H9 (cell line): Measurements from ENCODE around the gene RMC1. TPM values are rescaled to one million over a fixed set of nuclear protein-coding genes. Genes with fewer than 3 reads are reported as not detected.

Experiments used
- DNase-seq: peaks from one replicate; pipeline ENCODE4 v3.0.0-alpha.2; 2017
- H2AFZ ChIP-seq: one replicate; pipeline ENCODE4 v1.6.1; 2013; ENCODE audit warnings: mild to moderate bottlenecking, low read length, control low read depth, moderate library complexity
- H2AK5ac ChIP-seq: 2 replicates; pipeline ENCODE4 v1.6.1; 2013; ENCODE audit warnings: low read length, control low read depth, mixed read lengths; ENCODE audit not compliant: insufficient read length
- H2BK120ac ChIP-seq: one replicate; pipeline ENCODE4 v1.6.1; 2013; ENCODE audit warnings: low read depth, mild to moderate bottlenecking, low read length, control low read depth, inconsistent platforms; ENCODE audit not compliant: poor library complexity, severe bottlenecking
- H2BK12ac ChIP-seq: 2 replicates; pipeline ENCODE4 v1.6.1; 2013; ENCODE audit warnings: low read length, control low read depth, mixed read lengths, low read depth; ENCODE audit not compliant: insufficient read length
- H2BK15ac ChIP-seq: 2 replicates; pipeline ENCODE4 v1.6.1; 2013; ENCODE audit warnings: low read depth, low read length, control low read depth
- H2BK20ac ChIP-seq: one replicate; pipeline ENCODE4 v1.6.1; 2013; ENCODE audit warnings: low read depth, mild to moderate bottlenecking, low read length, control low read depth, inconsistent platforms; ENCODE audit not compliant: poor library complexity, severe bottlenecking
- H2BK5ac ChIP-seq: 2 replicates; pipeline ENCODE4 v1.6.1; 2013; ENCODE audit warnings: low read length, control low read depth, mixed read lengths; ENCODE audit not compliant: insufficient read length
- H3K14ac ChIP-seq: 2 replicates; pipeline ENCODE4 v1.6.1; 2013; ENCODE audit warnings: low read length, control low read depth; ENCODE audit not compliant: insufficient read depth
- H3K18ac ChIP-seq: 2 replicates; pipeline ENCODE4 v1.6.1; 2013; ENCODE audit warnings: low read depth, mild to moderate bottlenecking, mixed read lengths, low read length, control low read depth; ENCODE audit not compliant: insufficient read length
- H3K23ac ChIP-seq: 2 replicates; pipeline ENCODE4 v1.6.1; 2013; ENCODE audit warnings: low read length, control low read depth, mixed read lengths, low read depth; ENCODE audit not compliant: insufficient read length
- H3K23me2 ChIP-seq: 2 replicates; pipeline ENCODE4 v1.6.1; 2013; ENCODE audit warnings: low read depth, mild to moderate bottlenecking, mixed read lengths, low read length, control low read depth; ENCODE audit not compliant: insufficient read length, poor library complexity, severe bottlenecking
- H3K27ac ChIP-seq: 2 replicates; pipeline ENCODE4 v1.5.1; 2013; ENCODE audit warnings: low read length, control low read depth, mixed read lengths, low read depth; ENCODE audit not compliant: insufficient read length
- H3K27me3 ChIP-seq: 2 replicates; pipeline ENCODE4 v1.6.1; 2013; ENCODE audit warnings: low read length, control low read depth, inconsistent platforms; ENCODE audit not compliant: insufficient read depth
- H3K4ac ChIP-seq: 2 replicates; pipeline ENCODE4 v1.6.1; 2013; ENCODE audit warnings: low read depth, mild to moderate bottlenecking, control low read depth, inconsistent platforms, low read length, moderate library complexity
- H3K4me1 ChIP-seq: 2 replicates; pipeline ENCODE4 v1.6.1; 2013; ENCODE audit warnings: low read length, control low read depth, inconsistent platforms; ENCODE audit not compliant: insufficient read depth
- H3K4me2 ChIP-seq: 2 replicates; pipeline ENCODE4 v1.6.1; 2013; ENCODE audit warnings: low read length, control low read depth, mixed read lengths; ENCODE audit not compliant: insufficient read length, insufficient read depth
- H3K56ac ChIP-seq: 2 replicates; pipeline ENCODE4 v1.6.1; 2013; ENCODE audit warnings: low read depth, mild to moderate bottlenecking, mixed read lengths, low read length, control low read depth; ENCODE audit not compliant: insufficient read length
- H3K79me1 ChIP-seq: 2 replicates; pipeline ENCODE4 v1.6.1; 2013; ENCODE audit warnings: low read depth, mild to moderate bottlenecking, moderate library complexity, low read length, control low read depth, inconsistent platforms; ENCODE audit not compliant: insufficient read depth, poor library complexity, severe bottlenecking
- H3K79me2 ChIP-seq: 2 replicates; pipeline ENCODE4 v1.6.1; 2013; ENCODE audit warnings: low read length, control low read depth, inconsistent platforms; ENCODE audit not compliant: insufficient read depth
- H3K9ac ChIP-seq: 2 replicates; pipeline ENCODE4 v1.6.1; 2013; ENCODE audit warnings: low read length, control low read depth, mixed read lengths; ENCODE audit not compliant: insufficient read length; ENCODE audit errors: extremely low read depth
- H3K9me3 ChIP-seq: one replicate; pipeline ENCODE4 v1.6.1; 2013; ENCODE audit warnings: low read depth, low read length, inconsistent platforms; ENCODE audit not compliant: control insufficient read depth
- H3T11ph ChIP-seq: one replicate; pipeline ENCODE4 v1.6.1; 2013; ENCODE audit warnings: mild to moderate bottlenecking, low read length, control low read depth, inconsistent platforms
- H4K20me1 ChIP-seq: one replicate; pipeline ENCODE4 v1.6.1; 2013; ENCODE audit not compliant: control insufficient read depth, insufficient read length, insufficient read depth
- H4K5ac ChIP-seq: 2 replicates; pipeline ENCODE4 v1.6.1; 2013; ENCODE audit warnings: low read depth, mild to moderate bottlenecking, mixed read lengths, low read length, control low read depth; ENCODE audit not compliant: insufficient read length
- H4K8ac ChIP-seq: replicated peaks from 2 replicates; pipeline ENCODE4 v1.6.1; 2013; ENCODE audit warnings: low read length, control low read depth, mixed read lengths, low read depth; ENCODE audit not compliant: insufficient read length
- H4K91ac ChIP-seq: 2 replicates; pipeline ENCODE4 v1.6.1; 2013; ENCODE audit warnings: low read depth, mild to moderate bottlenecking, moderate library complexity, mixed read lengths, low read length, control low read depth; ENCODE audit not compliant: insufficient read length
- H3K27ac Mint-ChIP-seq, 3 experiments: 2 replicates in 2 of 3; 3 replicates in 1 of 3; pipeline ENCODE4 v1.8.0; 2020 to 2021; ENCODE audit warnings: mixed read lengths in 3 of 3, mild to moderate bottlenecking in 1 of 3, moderate library complexity in 1 of 3
- H3K27me3 Mint-ChIP-seq: 2 replicates; pipeline ENCODE4 v1.8.0; 2021; ENCODE audit warnings: low read depth, mild to moderate bottlenecking, moderate library complexity, mixed read lengths
- H3K36me3 Mint-ChIP-seq, 3 experiments: 2 replicates in 2 of 3; 3 replicates in 1 of 3; pipeline ENCODE4 v1.8.0; 2020 to 2021; ENCODE audit warnings: low read depth in 3 of 3, mixed read lengths in 3 of 3; ENCODE audit not compliant: insufficient read depth in 1 of 3
- H3K4me1 Mint-ChIP-seq, 2 experiments: 2 replicates each; pipeline ENCODE4 v1.8.0; 2020; ENCODE audit warnings: mixed read lengths in 2 of 2
- H3K4me3 Mint-ChIP-seq, 2 experiments: 2 replicates in 1 of 2; 3 replicates in 1 of 2; pipeline ENCODE4 v1.8.0; 2020 to 2021; ENCODE audit warnings: mild to moderate bottlenecking in 2 of 2, mixed read lengths in 2 of 2, moderate library complexity in 1 of 2
- H3K9me3 Mint-ChIP-seq, 2 experiments: 2 replicates in 1 of 2; 3 replicates in 1 of 2; pipeline ENCODE4 v1.8.0; 2020; ENCODE audit warnings: mild to moderate bottlenecking in 2 of 2, mixed read lengths in 2 of 2, moderate library complexity in 1 of 2
- WGBS: extraction: QIAGEN DNeasy Blood & Tissue Kit; methylation state at CpG from one replicate; pipeline ENCODE4 v1.1.7; 2013; ENCODE audit warnings: missing lambda C conversion rate, low lambda C conversion rate, mixed read lengths; ENCODE audit not compliant: insufficient read length; ENCODE audit errors: extremely low coverage; 5-methylcytosine and 5-hydroxymethylcytosine counted together
- total RNA-seq: library from RNA; stranded (reverse); gene quantifications from 2 replicates; pipeline ENCODE4 v1.2.1, GENCODE V29; 2021
- TF ChIP-seq, protein P1 (sequence below): fragments of 200-600 bp; sonication (generic); conservative IDR thresholded peaks from 3 replicates; pipeline ENCODE4 v1.8.0; 2021; ENCODE audit warnings: antibody characterized with exemption, mild to moderate bottlenecking

RMC1 gene
- total RNA-seq, 1 experiment from 2014 or later, result 21.3 TPM

DNA sequence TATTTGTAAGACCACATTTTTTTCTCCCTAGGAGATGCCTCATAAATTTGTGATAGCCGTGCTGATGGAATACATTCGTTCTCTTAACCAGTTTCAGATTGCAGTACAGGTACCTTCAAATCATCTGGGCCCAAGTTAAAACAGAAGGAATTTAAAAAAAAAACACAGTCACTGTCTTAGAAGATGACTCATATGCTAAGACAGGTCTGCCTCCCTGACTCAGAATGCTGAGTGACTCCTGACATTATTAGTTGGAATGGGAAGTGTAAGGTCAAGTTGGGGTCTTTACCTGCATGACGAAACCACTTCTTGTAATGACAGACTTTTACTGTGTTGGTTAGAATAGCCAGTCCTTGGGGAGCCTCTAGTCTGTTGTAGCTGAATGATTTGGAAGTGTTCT, 26.3 kb downstream of the RMC1 start:
- H3K23ac ChIP-seq, result no peak overlapping the region
- H3K56ac ChIP-seq, result no peak overlapping the region
- H2BK12ac ChIP-seq, result no peak overlapping the region
- DNase-seq, result no peak
- Mint-ChIP-seq H3K36me3 (peaks cover 26 to 87% (median 74%) of the 10 kb centered on the region in 3 experiments; a peak in 6 of 7 replicates), H3K4me3 (no peak overlapping the region), H3K9me3 (no peaks in the 10 kb centered on the region), H3K4me1 (no peaks in the 10 kb centered on the region), H3K27me3 (no peaks in the 10 kb centered on the region), H3K27ac (no peak overlapping the region; a peak in 1 of 7 replicates)
- H4K20me1 ChIP-seq, result no peaks in the 10 kb centered on the region
- H4K91ac ChIP-seq, result no peak overlapping the region
- no peak overlapping the region for H2BK20ac ChIP-seq
- H3K27ac ChIP-seq, result no peak overlapping the region
- H3K4ac ChIP-seq, result no peak overlapping the region
- H3K9me3 ChIP-seq, result no peaks in the 10 kb centered on the region
- no peaks in the 10 kb centered on the region for H3K27me3 ChIP-seq
- no peaks in the 10 kb centered on the region for H3K4me1 ChIP-seq
- H3K9ac ChIP-seq, result no peak overlapping the region
- no peak overlapping the region for H3K4me2 ChIP-seq
- no CpG with 5 or more reads among the region's 3 CpGs for WGBS
- no peak overlapping the region for H2BK5ac ChIP-seq
- H3K79me2 ChIP-seq, result no peaks in the 10 kb centered on the region
- no peak overlapping the region for H2BK15ac ChIP-seq
- TF ChIP-seq, protein P1, sequence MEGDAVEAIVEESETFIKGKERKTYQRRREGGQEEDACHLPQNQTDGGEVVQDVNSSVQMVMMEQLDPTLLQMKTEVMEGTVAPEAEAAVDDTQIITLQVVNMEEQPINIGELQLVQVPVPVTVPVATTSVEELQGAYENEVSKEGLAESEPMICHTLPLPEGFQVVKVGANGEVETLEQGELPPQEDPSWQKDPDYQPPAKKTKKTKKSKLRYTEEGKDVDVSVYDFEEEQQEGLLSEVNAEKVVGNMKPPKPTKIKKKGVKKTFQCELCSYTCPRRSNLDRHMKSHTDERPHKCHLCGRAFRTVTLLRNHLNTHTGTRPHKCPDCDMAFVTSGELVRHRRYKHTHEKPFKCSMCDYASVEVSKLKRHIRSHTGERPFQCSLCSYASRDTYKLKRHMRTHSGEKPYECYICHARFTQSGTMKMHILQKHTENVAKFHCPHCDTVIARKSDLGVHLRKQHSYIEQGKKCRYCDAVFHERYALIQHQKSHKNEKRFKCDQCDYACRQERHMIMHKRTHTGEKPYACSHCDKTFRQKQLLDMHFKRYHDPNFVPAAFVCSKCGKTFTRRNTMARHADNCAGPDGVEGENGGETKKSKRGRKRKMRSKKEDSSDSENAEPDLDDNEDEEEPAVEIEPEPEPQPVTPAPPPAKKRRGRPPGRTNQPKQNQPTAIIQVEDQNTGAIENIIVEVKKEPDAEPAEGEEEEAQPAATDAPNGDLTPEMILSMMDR, result no peak
- H2AK5ac ChIP-seq, result no peak overlapping the region
- no peak overlapping the region for H4K8ac ChIP-seq
- H3K14ac ChIP-seq, result no peak overlapping the region
- no peak overlapping the region for H3K18ac ChIP-seq
- H4K5ac ChIP-seq, result no peak overlapping the region
- no peak overlapping the region for H3T11ph ChIP-seq
- H2AFZ ChIP-seq, result no peak overlapping the region
- no peaks in the 10 kb centered on the region for H3K79me1 ChIP-seq
- no peaks in the 10 kb centered on the region for H3K23me2 ChIP-seq
- no peak overlapping the region for H2BK120ac ChIP-seq
